Left lung (tissue), 10 donors: ENCODE data around the gene IFNA2. TPM values are rescaled to one million over a fixed set of nuclear protein-coding genes. Genes with fewer than 3 reads are reported as not detected.

Experiments used
- ATAC-seq: fragments of 200-7000 bp; cut with Tn5 transposase; one replicate; pipeline ENCODE4 v1.9.1; 2020; ENCODE audit warnings: moderate library complexity
- DNase-seq, 4 donors: peaks; one replicate each; pipeline ENCODE4 v3.0.0-alpha.2; 2013 to 2020
- H3K27ac ChIP-seq, 2 donors: fragments of 200-600 bp; sonication (generic) in 1 of 2; one replicate each; pipeline versions ENCODE4 v1.5.0 to v1.8.0; 2020 to 2021
- H3K27me3 ChIP-seq, 2 donors: fragments of 200-600 bp; sonication (generic) in 1 of 2; one replicate each; pipeline versions ENCODE4 v1.5.0 to v1.8.0; 2020 to 2021
- H3K36me3 ChIP-seq, 2 donors: fragments of 200-600 bp; sonication (generic) in 1 of 2; one replicate each; pipeline versions ENCODE4 v1.5.0 to v1.8.0; 2020 to 2021
- H3K4me1 ChIP-seq, 2 donors: fragments of 200-600 bp; one replicate each; pipeline ENCODE4 v1.8.0; 2021
- H3K4me3 ChIP-seq, 2 donors: fragments of 200-600 bp; sonication (generic) in 1 of 2; one replicate each; pipeline versions ENCODE4 v1.5.0 to v1.8.0; 2020 to 2021; ENCODE audit warnings: mild to moderate bottlenecking in 1 of 2
- H3K9me3 ChIP-seq, 2 donors: fragments of 200-600 bp; sonication (generic) in 1 of 2; one replicate each; pipeline versions ENCODE4 v1.5.0 to v1.8.0; 2020 to 2021
- intact Hi-C, 2 donors: fragments of 100-400 bp; cut with DNase I; formaldehyde crosslinking; loops; one replicate each; pipeline versions ENCODE4 v1.11.2 to v1.14.2; 2022
- polyA plus RNA-seq, 6 donors: library from polyadenylated mRNA; unstranded; fragments of 120-200 nt; gene quantifications; one replicate each; pipeline ENCODE4 v1.2.1, GENCODE V29; 2013; ENCODE audit not compliant: insufficient read length in 6 of 6
- total RNA-seq, 2 donors: library from RNA; stranded (reverse); fragmentation: NEBNext Ultra II Directional; extraction: Animal tissue kit (Norgen Biotek cat#: 25700); gene quantifications; one replicate each; pipeline ENCODE4 v1.2.1, GENCODE V29; 2021
- TF ChIP-seq, protein P1 (sequence below), 2 donors: fragments of 200-600 bp; sonication (generic) in 1 of 2; IDR thresholded peaks; one replicate each; pipeline versions ENCODE4 v1.5.0 to v1.8.0; 2021; ENCODE audit warnings: antibody characterized with exemption in 2 of 2
- donor health status: DM: no; HTN: yes; CAD: no.
- donor health status: DM: no; HTN: no; CAD: no.

IFNA2 gene
- total and polyA plus RNA-seq, 8 donors = 0.13 TPM; not detected in 7

DNA sequence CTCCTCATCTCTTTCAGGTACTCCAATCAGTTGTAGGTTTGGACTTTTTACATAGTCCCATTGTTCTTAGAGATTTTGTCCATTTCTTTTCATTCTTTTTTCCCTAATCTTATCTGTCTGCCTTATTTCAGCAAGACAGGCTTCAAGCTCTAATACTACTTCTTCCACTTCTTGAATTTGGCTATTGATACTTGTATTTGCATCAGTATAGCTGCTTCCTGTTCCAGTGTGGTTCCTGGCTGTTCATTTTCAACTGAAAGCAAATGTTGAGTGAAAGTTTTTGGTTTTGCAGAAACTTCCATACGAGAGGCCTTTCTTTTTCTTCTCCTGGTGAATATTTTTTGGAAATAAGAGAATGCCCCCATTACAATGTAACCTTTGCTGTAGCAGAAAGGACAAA is 43.0 kb upstream of the IFNA2 start:
- ATAC-seq (no peak), DNase-seq (no peak)
- Histone ChIP-seq H3K4me1 (no peaks in the 10 kb centered on the region), H3K36me3 (no peaks in the 10 kb centered on the region), H3K9me3 (no peaks in the 10 kb centered on the region), H3K4me3 (no peak overlapping the region), H3K27ac (no peak overlapping the region), H3K27me3 (peaks cover 0 to 21% of the 10 kb centered on the region in 2 donors)
- TF ChIP-seq, protein P1, sequence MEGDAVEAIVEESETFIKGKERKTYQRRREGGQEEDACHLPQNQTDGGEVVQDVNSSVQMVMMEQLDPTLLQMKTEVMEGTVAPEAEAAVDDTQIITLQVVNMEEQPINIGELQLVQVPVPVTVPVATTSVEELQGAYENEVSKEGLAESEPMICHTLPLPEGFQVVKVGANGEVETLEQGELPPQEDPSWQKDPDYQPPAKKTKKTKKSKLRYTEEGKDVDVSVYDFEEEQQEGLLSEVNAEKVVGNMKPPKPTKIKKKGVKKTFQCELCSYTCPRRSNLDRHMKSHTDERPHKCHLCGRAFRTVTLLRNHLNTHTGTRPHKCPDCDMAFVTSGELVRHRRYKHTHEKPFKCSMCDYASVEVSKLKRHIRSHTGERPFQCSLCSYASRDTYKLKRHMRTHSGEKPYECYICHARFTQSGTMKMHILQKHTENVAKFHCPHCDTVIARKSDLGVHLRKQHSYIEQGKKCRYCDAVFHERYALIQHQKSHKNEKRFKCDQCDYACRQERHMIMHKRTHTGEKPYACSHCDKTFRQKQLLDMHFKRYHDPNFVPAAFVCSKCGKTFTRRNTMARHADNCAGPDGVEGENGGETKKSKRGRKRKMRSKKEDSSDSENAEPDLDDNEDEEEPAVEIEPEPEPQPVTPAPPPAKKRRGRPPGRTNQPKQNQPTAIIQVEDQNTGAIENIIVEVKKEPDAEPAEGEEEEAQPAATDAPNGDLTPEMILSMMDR (IDR thresholded peaks at IDR 0.05) = no peak
- intact Hi-C loops = no loop called here

DNA sequence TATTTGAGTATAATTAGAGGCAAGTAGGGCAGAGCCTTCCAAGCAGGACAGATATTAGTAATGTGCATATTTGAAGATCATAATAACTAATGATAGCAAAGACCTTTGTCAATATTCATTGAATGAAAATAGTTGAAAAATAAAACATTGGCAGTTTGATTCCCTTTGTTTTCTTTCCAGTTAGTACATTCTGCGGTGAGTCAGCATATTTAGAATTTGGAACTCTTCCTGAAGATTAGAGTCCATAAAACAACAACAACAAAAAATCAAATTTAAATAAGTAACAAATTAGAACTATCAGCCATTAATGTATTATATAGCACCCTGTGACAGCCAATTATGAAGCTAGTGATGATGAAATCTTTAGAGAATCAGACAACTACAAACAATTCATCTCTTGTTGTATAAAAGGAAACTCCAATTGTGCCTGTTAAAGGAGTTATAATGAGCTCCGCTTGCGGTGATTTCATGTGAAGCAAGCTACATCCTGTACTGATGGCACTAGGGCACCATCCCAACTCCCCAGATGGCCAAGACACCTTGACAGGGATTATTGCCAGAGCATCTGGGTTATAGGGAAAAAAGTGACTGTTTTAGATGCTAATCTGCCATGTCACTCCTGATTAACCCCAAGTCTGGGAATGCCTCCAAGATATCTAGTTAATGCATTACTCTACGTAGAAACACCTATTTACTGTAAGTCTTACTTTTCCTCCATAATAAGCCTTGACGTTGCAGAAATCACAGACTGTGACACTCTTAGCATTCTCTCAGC is 30.5 kb upstream of the IFNA2 start:
- no peak for DNase-seq
- intact Hi-C loops = no loop called here
- no peaks in the 10 kb centered on the region for H3K36me3 ChIP-seq
- H3K4me1 ChIP-seq = no peaks in the 10 kb centered on the region
- TF ChIP-seq, protein P1 (IDR thresholded peaks at IDR 0.05) = no peak
- ATAC-seq = no peak
- H3K27ac ChIP-seq = no peak overlapping the region
- H3K4me3 ChIP-seq = no peak overlapping the region
- no peaks in the 10 kb centered on the region for H3K9me3 ChIP-seq
- no peaks in the 10 kb centered on the region for H3K27me3 ChIP-seq

DNA sequence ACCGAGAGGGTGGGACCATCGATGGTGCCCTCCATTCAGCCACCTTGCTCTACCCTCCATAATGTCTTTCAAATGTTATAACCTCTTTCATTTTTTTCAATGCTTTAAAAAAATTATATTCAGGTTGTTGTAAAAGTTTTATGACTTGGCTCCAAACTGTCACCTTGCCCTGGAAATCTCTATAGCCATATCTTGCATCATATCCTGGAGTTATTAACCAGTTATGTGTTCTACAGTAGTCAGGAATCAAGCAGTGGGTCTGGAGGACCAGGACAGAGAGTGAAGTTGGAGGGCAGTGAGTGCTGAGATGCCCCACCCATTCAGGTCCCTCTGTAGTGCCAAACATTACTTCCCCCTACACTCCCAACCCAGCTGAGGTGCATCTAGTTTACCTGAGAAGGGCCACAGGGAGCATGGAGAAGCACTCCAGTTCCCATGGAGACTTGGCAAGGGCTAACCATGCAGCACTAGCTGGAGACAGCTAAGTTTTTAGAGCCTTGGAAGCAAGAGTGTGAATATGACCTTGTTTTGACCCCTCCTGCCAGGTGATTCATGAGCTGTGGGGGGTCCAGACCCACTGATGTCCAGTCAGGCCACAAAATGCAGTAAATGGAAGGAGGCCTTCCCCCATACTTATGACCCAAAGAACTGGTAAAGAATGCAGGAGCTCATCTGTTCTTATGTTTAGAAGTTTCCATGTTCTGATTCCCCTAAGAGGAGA is 29.2 kb upstream of the IFNA2 start:
- Histone ChIP-seq H3K36me3 (no peaks in the 10 kb centered on the region), H3K27me3 (no peaks in the 10 kb centered on the region), H3K4me1 (no peaks in the 10 kb centered on the region), H3K9me3 (no peaks in the 10 kb centered on the region), H3K27ac (no peak overlapping the region), H3K4me3 (no peak overlapping the region)
- intact Hi-C loops = no loop called here
- TF ChIP-seq, protein P1 (IDR thresholded peaks at IDR 0.05) = no peak
- DNase-seq = no peak
- no peak for ATAC-seq

DNA sequence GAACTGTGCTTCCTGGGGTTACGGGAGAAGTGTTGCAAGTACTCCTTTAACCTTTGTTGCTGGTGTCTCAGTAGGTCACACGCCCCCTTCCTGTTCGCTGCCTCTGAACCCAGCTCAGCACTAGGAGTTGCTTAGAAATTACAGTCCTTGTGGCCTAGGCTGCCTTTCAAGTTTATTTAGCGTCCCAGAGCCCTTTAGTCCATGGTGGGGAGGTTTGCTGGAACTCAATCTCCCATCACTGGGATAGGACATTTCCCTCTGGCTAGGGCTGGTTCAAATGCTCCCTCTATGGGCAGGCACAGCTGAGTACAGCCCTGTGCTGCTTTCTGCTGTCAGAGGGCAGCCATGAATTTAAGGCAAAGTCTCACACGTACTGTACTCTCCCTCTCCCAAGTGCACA is 28.4 kb upstream of the IFNA2 start:
- H3K27me3 ChIP-seq = no peaks in the 10 kb centered on the region
- peak; percentile 35 for ATAC-seq
- intact Hi-C loops = no loop called here

DNA sequence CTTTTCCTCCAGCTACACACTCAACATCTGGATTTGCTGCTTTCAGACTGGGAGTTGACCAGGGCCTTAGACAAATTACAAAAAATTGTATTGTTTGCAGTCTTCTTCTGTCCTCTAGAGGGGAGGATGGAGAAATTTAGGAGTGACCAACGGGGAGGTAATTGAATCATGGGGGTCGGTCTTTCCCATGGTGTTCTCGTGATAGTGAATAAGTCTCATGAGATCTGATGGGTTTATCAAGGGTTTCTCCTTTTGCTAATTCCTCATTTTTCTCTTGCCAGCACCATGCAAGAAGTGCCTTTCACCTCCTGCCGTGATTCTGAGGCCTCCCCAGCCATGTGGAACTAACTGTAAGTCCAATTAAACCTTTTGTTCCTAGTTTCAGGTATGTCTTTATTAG is 28.0 kb upstream of the IFNA2 start:
- DNase-seq (no peak), ATAC-seq (no peak)
- Histone ChIP-seq H3K4me3 (no peak overlapping the region), H3K27me3 (no peaks in the 10 kb centered on the region), H3K27ac (no peak overlapping the region), H3K4me1 (no peaks in the 10 kb centered on the region), H3K36me3 (no peaks in the 10 kb centered on the region), H3K9me3 (no peaks in the 10 kb centered on the region)
- intact Hi-C loops = no loop called here
- TF ChIP-seq, protein P1 (IDR thresholded peaks at IDR 0.05) = no peak

More for the DNA sequence above, 28.4 kb upstream of the IFNA2 start:
- Histone ChIP-seq H3K9me3 (no peaks in the 10 kb centered on the region), H3K4me3 (no peak overlapping the region), H3K27ac (no peak overlapping the region), H3K36me3 (no peaks in the 10 kb centered on the region), H3K4me1 (no peaks in the 10 kb centered on the region)
- TF ChIP-seq, protein P1 (IDR thresholded peaks at IDR 0.05) = no peak
- no peak for DNase-seq
